SH-SY5Y (cell line): ENCODE results near the gene INPPL1.

Source experiments
- GATA2 ChIP-seq: IDR thresholded peaks from 2 replicates; pipeline ENCODE4 v1.6.1; 2011; ENCODE audit warnings: mild to moderate bottlenecking, low read depth, low read length
- GATA3 ChIP-seq: IDR thresholded peaks from 2 replicates; pipeline ENCODE4 v1.6.1; 2011; ENCODE audit warnings: low read depth, mild to moderate bottlenecking, low read length, moderate library complexity

DNA sequence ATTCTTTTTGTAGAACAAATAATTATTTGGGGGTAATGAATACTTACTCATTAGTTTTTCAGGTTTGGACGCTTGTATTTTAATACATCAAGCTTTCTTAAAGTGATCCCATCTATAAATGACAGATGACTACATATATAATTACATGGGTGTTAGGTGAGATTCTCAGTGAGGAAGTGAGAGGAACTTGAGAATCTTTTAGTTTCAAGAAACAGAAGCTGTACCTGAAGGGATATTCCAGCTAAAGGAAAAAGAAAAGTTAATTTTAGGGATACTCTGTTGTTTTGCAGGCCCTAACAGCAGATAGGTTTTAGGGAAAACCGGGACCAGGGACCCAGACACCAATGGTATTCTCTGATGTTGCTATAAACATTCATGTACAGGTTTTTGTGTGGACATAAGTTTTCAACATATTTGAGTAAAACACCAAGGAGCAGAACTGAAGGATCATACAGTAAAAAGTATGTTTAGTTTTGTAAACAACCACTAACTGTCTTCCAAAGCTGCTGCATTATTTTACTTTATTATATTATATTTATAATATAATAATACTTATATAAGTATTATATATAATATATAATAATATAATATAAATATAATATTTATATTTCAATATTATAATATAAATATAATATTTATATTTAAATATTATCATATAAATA is 43.5 kb downstream of the INPPL1 start:
- TF ChIP-seq GATA3, result no peak
- TF ChIP-seq GATA2, result no peak
